Activated T-helper 17 cell treated with anti-CD3 and anti-CD28 coated beads, Interleukin-2, amount 50 U/mL, for 72 hours (primary cell): ENCODE measurements around the gene TAGLN3. TPM values are rescaled to one million over a fixed set of nuclear protein-coding genes. Genes with fewer than 3 reads are reported as not detected.

ENCODE experiments used
- ATAC-seq: fragments of 150-1000 bp; cut with Tn5 transposase; replicated peaks from 2 replicates; pipeline ENCODE4 v1.10.0; 2021; ENCODE audit warnings: mild to moderate bottlenecking, moderate library complexity
- H3K27ac Mint-ChIP-seq: one replicate; pipeline ENCODE4 v1.8.0; 2022; ENCODE audit warnings: mixed read lengths
- H3K27me3 Mint-ChIP-seq: one replicate; pipeline ENCODE4 v1.8.0; 2022; ENCODE audit warnings: mixed read lengths
- H3K36me3 Mint-ChIP-seq: one replicate; pipeline ENCODE4 v1.8.0; 2022; ENCODE audit warnings: low read depth, mild to moderate bottlenecking, mixed read lengths
- H3K4me1 Mint-ChIP-seq: one replicate; pipeline ENCODE4 v1.8.0; 2022; ENCODE audit warnings: mixed read lengths
- H3K4me3 Mint-ChIP-seq: one replicate; pipeline ENCODE4 v1.8.0; 2022; ENCODE audit warnings: mild to moderate bottlenecking, mixed read lengths
- H3K9me3 Mint-ChIP-seq: one replicate; pipeline ENCODE4 v1.8.0; 2022; ENCODE audit warnings: mixed read lengths
- total RNA-seq, 2 donors: library from RNA; stranded (reverse); gene quantifications; one replicate each; pipeline ENCODE4 v1.2.3, GENCODE V29; 2022

The TAGLN3 gene
- total RNA-seq, 2 donors from 2014 or later, result 0.56 to 7.1 TPM

GRCh38 chr3:112010636-112011035 is 11.9 kb downstream of the TAGLN3 start:
- no peaks in the 10 kb centered on the region for H3K27me3 Mint-ChIP-seq
- no peak for ATAC-seq
- H3K36me3 Mint-ChIP-seq, result no peaks in the 10 kb centered on the region
- H3K4me1 Mint-ChIP-seq, result peaks cover 11% of the 10 kb centered on the region
- no peak overlapping the region for H3K4me3 Mint-ChIP-seq
- H3K9me3 Mint-ChIP-seq, result no peaks in the 10 kb centered on the region
- no peak overlapping the region for H3K27ac Mint-ChIP-seq

- Mint-ChIP-seq H3K27me3 (no peaks in the 10 kb centered on the region), H3K9me3 (no peaks in the 10 kb centered on the region), H3K4me1 (peaks cover 11% of the 10 kb centered on the region), H3K36me3 (no peaks in the 10 kb centered on the region), H3K27ac (no peak overlapping the region), H3K4me3 (no peak overlapping the region)
- no peak for ATAC-seq
Observed at GRCh38 chr3:112011376-112011940, 12.7 kb downstream of the TAGLN3 start.

DNA sequence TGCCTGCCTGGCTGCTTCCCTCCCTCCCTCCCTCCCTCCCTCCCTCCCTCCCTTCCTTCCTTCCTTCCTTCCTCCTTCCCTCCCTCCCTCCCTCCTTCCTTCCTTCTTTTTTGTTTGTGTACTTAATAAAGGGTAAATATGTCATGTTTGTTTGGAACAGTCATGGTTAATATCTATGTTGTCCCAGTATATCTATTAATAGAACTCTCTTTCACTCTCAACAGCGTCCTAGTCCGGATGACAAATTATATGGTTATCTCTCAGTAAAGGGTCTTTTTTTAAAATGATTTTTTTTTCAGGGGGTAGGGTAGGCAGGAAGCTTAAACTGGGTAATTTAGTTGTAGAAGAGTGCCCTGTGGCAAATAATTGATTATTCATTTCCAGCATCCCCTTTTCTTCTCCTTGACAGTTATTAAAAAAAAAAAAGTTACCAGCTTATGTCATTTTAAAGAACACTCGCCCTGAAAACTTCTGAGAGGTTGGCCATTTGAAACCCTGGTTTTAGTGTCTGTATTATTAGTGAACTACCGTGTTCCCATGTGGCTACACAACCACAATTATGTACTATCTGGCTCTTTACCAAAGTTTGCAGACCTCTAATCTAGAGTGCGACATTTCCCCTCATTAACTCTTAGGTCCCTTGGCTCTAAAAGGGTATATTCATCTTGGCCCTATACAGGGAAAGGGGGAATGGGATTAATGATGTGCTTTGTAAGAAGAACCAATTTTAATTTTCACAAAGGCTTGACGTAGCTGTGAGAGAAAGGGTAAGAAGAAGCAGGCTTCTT is 13.7 kb downstream of the TAGLN3 start:
- H3K4me1 Mint-ChIP-seq, result peaks cover 11% of the 10 kb centered on the region
- no peaks in the 10 kb centered on the region for H3K27me3 Mint-ChIP-seq
- H3K9me3 Mint-ChIP-seq, result no peaks in the 10 kb centered on the region
- peak overlapping the region; percentile 55 for H3K4me3 Mint-ChIP-seq
- peak overlapping the region; percentile 27 for H3K27ac Mint-ChIP-seq
- ATAC-seq, result no peak
- no peaks in the 10 kb centered on the region for H3K36me3 Mint-ChIP-seq

- H3K27me3 Mint-ChIP-seq, result no peaks in the 10 kb centered on the region
- peak overlapping the region; percentile 27 for H3K27ac Mint-ChIP-seq
- ATAC-seq, result peak; percentile 95
- no peaks in the 10 kb centered on the region for H3K36me3 Mint-ChIP-seq
- H3K9me3 Mint-ChIP-seq, result no peaks in the 10 kb centered on the region
- peaks cover 11% of the 10 kb centered on the region for H3K4me1 Mint-ChIP-seq
- H3K4me3 Mint-ChIP-seq, result peak overlapping the region; percentile 55
Observed at GRCh38 chr3:112013058-112013783, 14.5 kb downstream of the TAGLN3 start.

- Mint-ChIP-seq H3K9me3 (no peaks in the 10 kb centered on the region), H3K4me1 (peaks cover 11% of the 10 kb centered on the region), H3K4me3 (peak overlapping the region; percentile 55), H3K27ac (no peak overlapping the region), H3K36me3 (no peaks in the 10 kb centered on the region), H3K27me3 (no peaks in the 10 kb centered on the region)
- peak; percentile 16 for ATAC-seq
Observed at GRCh38 chr3:112013784-112014143, 15.0 kb downstream of the TAGLN3 start.

DNA sequence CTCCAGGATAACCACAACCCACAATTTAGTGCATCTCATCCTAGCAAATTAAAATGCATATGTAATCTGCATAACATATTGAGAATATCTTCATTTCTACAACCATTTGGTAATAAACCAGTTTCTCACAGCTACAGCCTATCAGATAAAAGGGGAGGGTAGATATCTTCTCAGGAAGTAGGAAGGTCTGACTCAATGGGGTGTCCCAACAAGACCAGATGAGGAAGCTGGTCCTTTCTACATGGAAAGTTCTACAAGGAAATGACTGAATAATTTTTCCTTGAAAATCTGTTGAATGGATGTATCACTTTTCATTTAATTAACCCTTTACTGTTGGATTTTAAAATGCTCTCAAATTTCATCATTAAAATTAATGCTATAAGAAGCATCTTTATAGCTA is 18.4 kb downstream of the TAGLN3 start:
- Mint-ChIP-seq H3K27ac (no peak overlapping the region), H3K9me3 (no peaks in the 10 kb centered on the region), H3K4me1 (peaks cover 11% of the 10 kb centered on the region), H3K4me3 (no peak overlapping the region), H3K27me3 (no peaks in the 10 kb centered on the region), H3K36me3 (no peaks in the 10 kb centered on the region)
- no peak for ATAC-seq

DNA sequence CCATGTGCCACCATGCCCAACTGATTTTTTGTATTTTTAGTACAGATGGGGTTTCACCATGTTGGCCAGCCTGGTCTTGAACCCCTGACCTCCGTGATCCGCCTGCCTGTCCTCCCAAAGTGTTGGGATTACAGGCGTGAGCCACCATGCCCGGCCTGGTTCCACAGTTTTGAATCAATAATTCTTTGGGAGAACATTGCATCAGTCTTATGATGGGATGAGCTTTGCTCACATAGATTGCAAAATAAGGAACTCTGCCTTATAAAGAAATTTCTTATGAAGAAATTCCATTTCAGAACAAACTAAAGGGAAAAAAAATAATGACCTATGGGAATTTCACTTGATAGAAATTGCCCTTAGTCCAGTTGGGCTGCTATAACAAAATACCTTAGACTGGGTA is 20.0 kb downstream of the TAGLN3 start:
- peaks cover 5% of the 10 kb centered on the region for H3K4me1 Mint-ChIP-seq
- H3K27me3 Mint-ChIP-seq, result no peaks in the 10 kb centered on the region
- ATAC-seq, result no peak
- H3K27ac Mint-ChIP-seq, result no peak overlapping the region
- H3K4me3 Mint-ChIP-seq, result no peak overlapping the region
- H3K36me3 Mint-ChIP-seq, result no peaks in the 10 kb centered on the region
- H3K9me3 Mint-ChIP-seq, result no peaks in the 10 kb centered on the region

- ATAC-seq, result no peak
- Mint-ChIP-seq H3K36me3 (no peaks in the 10 kb centered on the region), H3K4me1 (no peaks in the 10 kb centered on the region), H3K9me3 (no peaks in the 10 kb centered on the region), H3K27ac (no peak overlapping the region), H3K27me3 (no peaks in the 10 kb centered on the region), H3K4me3 (no peak overlapping the region)
Observed at GRCh38 chr3:112019716-112020115, 21.0 kb downstream of the TAGLN3 start.

GRCh38 chr3:112020674-112021085 is 22.0 kb downstream of the TAGLN3 start:
- no peaks in the 10 kb centered on the region for H3K4me1 Mint-ChIP-seq
- H3K27ac Mint-ChIP-seq, result no peak overlapping the region
- no peaks in the 10 kb centered on the region for H3K36me3 Mint-ChIP-seq
- H3K27me3 Mint-ChIP-seq, result no peaks in the 10 kb centered on the region
- no peak for ATAC-seq
- H3K4me3 Mint-ChIP-seq, result no peak overlapping the region
- no peaks in the 10 kb centered on the region for H3K9me3 Mint-ChIP-seq

GRCh38 chr3:112027142-112027541 is 28.4 kb downstream of the TAGLN3 start:
- Mint-ChIP-seq H3K27ac (no peak overlapping the region), H3K4me3 (no peak overlapping the region)

GRCh38 chr3:112027826-112028225 is 29.1 kb downstream of the TAGLN3 start:
- no peaks in the 10 kb centered on the region for H3K9me3 Mint-ChIP-seq
- ATAC-seq, result no peak
- no peaks in the 10 kb centered on the region for H3K4me1 Mint-ChIP-seq
- no peaks in the 10 kb centered on the region for H3K36me3 Mint-ChIP-seq
- no peaks in the 10 kb centered on the region for H3K27me3 Mint-ChIP-seq
- H3K4me3 Mint-ChIP-seq, result no peak overlapping the region
- H3K27ac Mint-ChIP-seq, result no peak overlapping the region

More at GRCh38 chr3:112027142-112027541, 28.4 kb downstream of the TAGLN3 start:
- no peaks in the 10 kb centered on the region for H3K9me3 Mint-ChIP-seq
- H3K36me3 Mint-ChIP-seq, result no peaks in the 10 kb centered on the region
- no peak for ATAC-seq
- no peaks in the 10 kb centered on the region for H3K27me3 Mint-ChIP-seq
- no peaks in the 10 kb centered on the region for H3K4me1 Mint-ChIP-seq

- Mint-ChIP-seq H3K4me1 (no peaks in the 10 kb centered on the region), H3K27me3 (no peaks in the 10 kb centered on the region), H3K27ac (no peak overlapping the region), H3K36me3 (no peaks in the 10 kb centered on the region), H3K9me3 (no peaks in the 10 kb centered on the region), H3K4me3 (no peak overlapping the region)
- no peak for ATAC-seq
Observed at GRCh38 chr3:112030901-112031300, 32.2 kb downstream of the TAGLN3 start.

DNA sequence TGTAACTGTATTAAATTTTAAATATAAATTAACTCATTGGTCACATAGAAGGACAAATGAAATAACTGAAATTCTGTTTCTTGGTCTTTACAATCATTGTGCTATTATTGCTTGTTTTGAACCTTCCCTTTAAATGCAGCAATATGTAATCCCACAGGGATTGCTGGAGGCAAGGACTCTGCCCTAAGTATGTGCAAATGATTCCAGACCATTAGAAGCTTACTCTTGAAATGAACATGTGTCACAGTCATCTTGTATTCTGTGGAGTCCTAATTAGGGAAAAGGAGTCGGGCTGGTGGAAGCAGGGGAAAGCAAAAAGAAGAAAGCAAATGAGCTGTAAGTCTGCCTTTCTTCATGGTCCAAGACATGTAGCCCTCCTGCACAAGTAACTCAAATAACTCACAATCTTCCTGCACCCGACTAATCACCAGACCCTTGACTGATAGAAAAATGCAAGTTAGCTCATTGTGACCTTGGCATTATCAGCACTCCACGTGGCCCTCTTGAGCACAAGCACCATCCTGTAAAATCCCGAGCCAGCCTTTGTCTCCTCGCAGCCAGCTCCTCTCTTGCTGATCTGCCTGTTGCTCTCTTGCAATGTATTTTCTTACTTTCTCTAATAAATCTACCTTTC is 33.5 kb downstream of the TAGLN3 start:
- no peaks in the 10 kb centered on the region for H3K4me1 Mint-ChIP-seq
- no peaks in the 10 kb centered on the region for H3K9me3 Mint-ChIP-seq
- H3K4me3 Mint-ChIP-seq, result no peak overlapping the region
- H3K27me3 Mint-ChIP-seq, result no peaks in the 10 kb centered on the region
- H3K36me3 Mint-ChIP-seq, result no peaks in the 10 kb centered on the region
- ATAC-seq, result no peak
- no peak overlapping the region for H3K27ac Mint-ChIP-seq

- Mint-ChIP-seq H3K4me1 (no peaks in the 10 kb centered on the region), H3K27ac (no peak within 1 kb of the TSS), H3K36me3 (no peaks in the 10 kb centered on the region), H3K27me3 (no peaks in the 10 kb centered on the region), H3K4me3 (no peak within 1 kb of the TSS), H3K9me3 (no peaks in the 10 kb centered on the region)
- ATAC-seq, result no peak
Observed at GRCh38 chr3:112034436-112034835, 35.7 kb downstream of the TAGLN3 start, which contains the start of gene TMPRSS7. TMPRSS7 (plus strand) TSS chr3:112034736; CDS start chr3:112034846, 110 bp downstream.
